Ovary (tissue), 3 donors: ENCODE results near the gene UBN1.
"Not testable (repeated sequence)": the region's sequence is repeated elsewhere in the genome, so short reads cannot be mapped to it uniquely, and the experiment has no call there.

Source experiments
- EP300 ChIP-seq: sonication (generic); formaldehyde crosslinking; IDR thresholded peaks from one replicate; pipeline ENCODE4 v1.6.1; 2017; ENCODE audit warnings: antibody characterized with exemption
- POLR2A ChIP-seq: fragments of 450-650 bp; IDR thresholded peaks from one replicate; pipeline ENCODE4 v1.6.1; 2017; ENCODE audit warnings: antibody characterized with exemption, mild to moderate bottlenecking, moderate library complexity
- TF ChIP-seq, protein P1 (sequence below), 3 donors: fragments of 450-650 bp in 2 of 3; fragments of 200-600 bp in 1 of 3; IDR thresholded peaks; one replicate each; pipeline versions ENCODE4 v1.5.1 to v1.8.0; 2016 to 2022; ENCODE audit warnings: antibody characterized with exemption in 3 of 3, mild to moderate bottlenecking in 1 of 3
- donor health status: DM: no; HTN: no; CAD: no.

DNA sequence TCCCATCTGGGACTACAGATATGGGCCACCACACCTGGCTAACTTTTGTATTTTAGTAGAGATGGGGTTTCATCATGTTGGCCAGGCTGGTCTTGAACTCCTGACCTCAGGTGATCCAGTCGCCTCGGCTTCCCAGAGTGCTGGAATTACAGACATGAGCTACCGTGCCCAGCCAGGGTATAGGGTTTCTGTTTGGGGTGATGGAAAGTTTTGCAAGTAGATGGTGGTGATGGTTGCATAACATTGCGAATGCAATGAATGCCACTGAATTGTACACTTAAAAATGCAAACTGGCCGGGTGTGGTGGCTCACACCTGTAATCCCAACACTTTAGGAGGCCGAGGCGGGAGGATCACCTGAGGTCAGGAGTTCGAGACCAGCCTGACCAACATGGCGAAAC lies 49.5 kb downstream of the UBN1 start:
- TF ChIP-seq, protein P1, sequence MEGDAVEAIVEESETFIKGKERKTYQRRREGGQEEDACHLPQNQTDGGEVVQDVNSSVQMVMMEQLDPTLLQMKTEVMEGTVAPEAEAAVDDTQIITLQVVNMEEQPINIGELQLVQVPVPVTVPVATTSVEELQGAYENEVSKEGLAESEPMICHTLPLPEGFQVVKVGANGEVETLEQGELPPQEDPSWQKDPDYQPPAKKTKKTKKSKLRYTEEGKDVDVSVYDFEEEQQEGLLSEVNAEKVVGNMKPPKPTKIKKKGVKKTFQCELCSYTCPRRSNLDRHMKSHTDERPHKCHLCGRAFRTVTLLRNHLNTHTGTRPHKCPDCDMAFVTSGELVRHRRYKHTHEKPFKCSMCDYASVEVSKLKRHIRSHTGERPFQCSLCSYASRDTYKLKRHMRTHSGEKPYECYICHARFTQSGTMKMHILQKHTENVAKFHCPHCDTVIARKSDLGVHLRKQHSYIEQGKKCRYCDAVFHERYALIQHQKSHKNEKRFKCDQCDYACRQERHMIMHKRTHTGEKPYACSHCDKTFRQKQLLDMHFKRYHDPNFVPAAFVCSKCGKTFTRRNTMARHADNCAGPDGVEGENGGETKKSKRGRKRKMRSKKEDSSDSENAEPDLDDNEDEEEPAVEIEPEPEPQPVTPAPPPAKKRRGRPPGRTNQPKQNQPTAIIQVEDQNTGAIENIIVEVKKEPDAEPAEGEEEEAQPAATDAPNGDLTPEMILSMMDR (IDR thresholded peaks at IDR 0.05), result not testable (repeated sequence)
- not testable (repeated sequence) for TF ChIP-seq POLR2A, EP300
